HG03097 (cell line): Measurements from ENCODE around the gene PADI4.
"Not testable (repeated sequence)": the region's sequence is repeated elsewhere in the genome, so short reads cannot be mapped to it uniquely, and the experiment has no call there.

Experiments used
- ATAC-seq: cut with Tn5 transposase; IDR thresholded peaks from one replicate; pipeline ENCODE4 v1.9.1; 2021; ENCODE audit not compliant: unreplicated experiment, low FRiP score

Gene PADI4

DNA sequence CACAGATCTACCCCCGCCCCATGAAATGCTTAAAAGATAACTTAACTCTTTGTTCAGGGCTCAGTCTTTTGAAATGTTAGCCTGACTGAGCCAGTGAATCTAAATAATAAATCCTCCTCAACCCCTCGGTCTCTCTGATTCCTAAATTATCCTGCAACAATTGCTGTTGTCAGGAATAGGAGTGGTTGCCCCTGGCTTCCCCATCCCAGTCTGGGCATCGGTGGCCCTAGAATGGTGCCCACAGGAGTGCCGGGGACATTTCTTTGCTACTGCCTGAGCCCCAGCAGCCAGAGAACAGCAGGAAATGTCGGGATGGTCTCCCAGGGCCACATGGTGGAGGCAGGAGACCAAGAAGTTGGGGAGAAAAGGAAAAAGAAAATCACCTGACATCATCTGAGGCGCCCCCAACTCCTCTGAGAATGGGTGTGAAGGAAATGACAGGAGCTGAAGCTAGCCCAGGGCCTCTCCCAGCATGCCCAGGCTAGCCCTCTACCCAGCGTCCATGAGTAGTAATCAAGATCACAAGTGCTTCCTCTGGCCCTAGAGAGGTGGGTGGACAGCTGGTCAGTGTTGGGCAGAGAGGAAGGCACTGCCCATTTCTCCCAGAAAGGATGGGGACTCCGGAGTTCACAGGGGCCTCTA, 1.6 kb downstream of the PADI4 start:
- ATAC-seq, result no peak

- ATAC-seq, result no peak
Observed at GRCh38 chr1:17310068-17310640, 2.2 kb downstream of the PADI4 start.

DNA sequence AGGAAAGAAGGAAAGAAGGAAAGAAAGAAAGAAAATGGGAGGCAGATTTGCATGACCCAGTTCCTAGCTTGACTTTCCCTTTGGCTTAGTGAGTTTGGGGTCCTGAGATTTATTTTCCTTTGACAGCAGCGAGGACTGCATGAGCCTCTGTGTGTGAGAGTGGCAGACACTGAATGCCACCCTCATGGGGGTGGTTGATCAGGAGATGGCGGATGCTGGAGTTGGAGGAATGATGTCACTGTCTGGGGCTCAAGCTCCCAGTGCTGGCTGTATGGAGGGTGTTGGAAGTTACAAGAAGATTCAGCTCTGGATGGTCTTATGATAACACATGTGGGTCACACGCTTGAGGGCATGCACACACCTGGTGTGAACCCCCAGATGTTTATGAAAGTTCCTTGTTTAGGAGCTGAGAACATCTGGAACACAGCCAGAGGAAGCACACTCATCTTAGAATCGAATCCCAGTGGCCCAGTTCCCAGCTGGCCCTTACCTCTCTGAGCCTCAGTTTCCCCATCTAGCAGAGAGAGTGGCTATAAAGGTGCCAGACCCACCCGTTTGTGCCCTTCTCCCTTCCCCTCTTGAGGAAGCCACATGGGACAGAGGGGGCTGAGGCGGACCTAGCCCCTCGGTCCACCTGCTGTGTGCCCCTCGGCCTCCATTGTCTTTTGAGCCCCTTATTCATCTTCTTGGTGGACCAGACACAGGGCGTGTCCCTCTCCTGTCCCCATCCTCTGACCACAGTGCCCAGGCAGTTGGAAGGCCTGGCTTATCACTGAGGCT, 5.7 kb downstream of the PADI4 start:
- ATAC-seq, result no peak

DNA sequence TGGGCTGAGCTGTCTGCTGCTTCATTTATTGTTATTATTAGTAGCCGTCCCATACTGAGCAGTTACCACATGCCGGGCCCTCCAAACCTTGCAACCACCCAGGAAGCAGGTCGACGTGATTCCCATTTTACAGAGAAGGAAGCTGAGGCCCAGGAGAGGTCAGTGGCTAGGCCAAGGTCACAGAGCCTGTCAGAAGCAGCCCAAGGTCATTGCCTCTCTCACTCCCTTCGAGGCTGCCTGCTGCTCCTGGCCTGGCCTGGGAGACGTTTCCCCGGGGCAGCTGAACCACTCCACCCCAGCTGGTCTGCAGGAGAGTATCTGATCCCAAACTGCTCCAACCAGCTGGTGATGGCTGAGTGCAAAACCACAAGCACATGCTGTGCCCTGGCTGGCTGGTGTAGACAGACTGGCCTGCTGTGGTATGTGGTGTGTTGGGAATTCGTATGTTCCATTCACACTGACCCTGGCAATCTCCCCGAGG, 6.5 kb downstream of the PADI4 start:
- ATAC-seq, result no peak

GRCh38 chr1:17315542-17316130, 7.6 kb downstream of the PADI4 start:
- no peak for ATAC-seq

DNA sequence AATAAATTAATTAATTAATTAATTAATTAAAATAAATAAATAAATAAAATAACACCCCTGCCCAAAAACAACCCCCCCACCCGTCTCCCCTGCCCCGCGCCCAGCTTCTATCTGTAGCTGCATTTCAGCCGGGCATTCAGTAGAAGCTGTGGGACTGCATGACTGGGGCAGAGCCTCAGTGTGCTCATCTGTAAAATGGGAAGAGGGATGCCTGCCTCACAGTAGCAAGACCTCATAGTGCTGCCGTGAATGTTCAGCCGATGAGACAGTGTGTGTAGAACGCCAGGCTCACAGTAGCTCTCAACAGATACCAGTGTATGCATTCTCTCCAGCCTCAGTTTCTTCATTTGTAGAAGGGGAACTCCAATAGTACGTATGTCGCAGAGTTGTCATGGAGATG, 8.7 kb downstream of the PADI4 start:
- no peak for ATAC-seq

GRCh38 chr1:17318262-17318661, 10.3 kb downstream of the PADI4 start:
- no peak for ATAC-seq

GRCh38 chr1:17319561-17320350, 11.8 kb downstream of the PADI4 start:
- no peak for ATAC-seq

DNA sequence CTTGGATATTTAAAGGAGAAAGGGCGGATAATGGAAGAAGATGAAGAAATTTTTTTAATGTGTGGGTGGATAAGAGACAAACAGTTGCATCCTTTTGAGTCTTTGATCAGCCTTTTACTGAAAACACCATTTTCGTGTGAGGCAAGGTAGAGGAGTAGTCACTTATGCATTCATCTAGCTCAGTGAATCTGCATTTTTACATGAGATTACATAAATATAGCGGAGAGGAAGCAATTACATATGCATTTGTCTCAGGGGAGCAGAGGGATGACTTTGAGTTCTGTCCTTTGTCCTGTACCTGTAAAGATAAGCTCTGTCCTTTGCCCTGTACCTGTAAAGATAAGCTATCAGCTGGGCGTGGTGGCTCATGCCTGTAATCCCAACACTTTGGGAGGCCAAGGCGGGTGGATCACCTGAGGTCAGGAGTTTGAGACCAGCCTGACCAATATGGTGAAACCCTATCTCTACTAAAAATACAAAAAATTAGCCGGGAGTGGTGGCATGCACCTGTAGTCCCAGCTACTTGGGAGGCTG, 13.9 kb downstream of the PADI4 start:
- ATAC-seq, result not testable (repeated sequence)

DNA sequence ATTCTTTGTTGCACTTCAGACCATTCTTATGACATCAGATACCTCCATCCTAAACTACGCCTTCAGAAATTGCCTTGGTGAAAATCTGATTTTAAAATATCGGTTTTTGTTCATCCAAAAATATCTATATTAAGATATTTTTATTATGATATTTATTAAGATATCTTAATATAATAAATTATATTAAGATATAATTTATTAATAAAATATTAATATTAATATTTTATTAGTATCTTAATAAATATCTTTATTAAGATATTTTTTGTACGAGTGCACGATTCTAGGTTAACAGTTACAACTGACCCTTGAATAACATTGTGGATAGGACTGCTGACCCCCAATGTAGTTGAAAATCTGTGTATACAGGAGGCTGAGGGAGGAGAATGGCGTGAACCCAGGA, 20.9 kb downstream of the PADI4 start:
- no peak for ATAC-seq

DNA sequence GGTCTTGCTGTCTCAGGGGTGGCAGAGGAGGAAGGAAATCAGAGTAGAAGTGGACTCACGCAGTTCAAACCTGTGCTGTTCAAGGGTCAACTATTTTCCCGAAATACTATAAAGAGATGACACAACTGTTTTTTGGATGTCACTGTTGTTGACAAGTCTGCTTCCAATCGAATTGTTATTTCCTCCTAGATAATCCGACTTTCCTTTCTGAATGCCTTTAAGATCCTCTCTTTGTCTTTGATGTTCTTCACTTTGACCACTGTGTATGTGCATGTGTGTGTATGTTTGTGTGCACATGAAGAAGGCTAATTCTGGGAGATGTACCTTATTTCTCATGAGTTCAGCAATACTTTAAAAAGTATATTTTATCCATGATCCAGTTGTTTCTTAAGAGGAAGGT, 21.6 kb downstream of the PADI4 start:
- ATAC-seq, result no peak

DNA sequence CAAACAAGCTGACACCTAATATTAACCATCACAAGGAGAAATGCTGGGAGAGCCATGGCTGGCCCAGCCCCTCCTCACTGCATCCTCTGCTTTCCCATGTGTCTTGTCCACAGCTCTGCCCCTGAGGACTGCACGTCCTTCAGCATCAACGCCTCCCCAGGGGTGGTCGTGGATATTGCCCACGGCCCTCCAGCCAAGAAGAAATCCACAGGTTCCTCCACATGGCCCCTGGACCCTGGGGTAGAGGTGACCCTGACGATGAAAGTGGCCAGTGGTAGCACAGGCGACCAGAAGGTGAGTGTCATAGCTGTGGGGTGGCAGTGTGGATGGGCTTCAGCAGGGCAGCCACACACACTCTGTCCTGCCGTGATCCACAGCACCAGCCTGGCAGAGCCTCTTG, 22.9 kb downstream of the PADI4 start:
- ATAC-seq, result no peak

DNA sequence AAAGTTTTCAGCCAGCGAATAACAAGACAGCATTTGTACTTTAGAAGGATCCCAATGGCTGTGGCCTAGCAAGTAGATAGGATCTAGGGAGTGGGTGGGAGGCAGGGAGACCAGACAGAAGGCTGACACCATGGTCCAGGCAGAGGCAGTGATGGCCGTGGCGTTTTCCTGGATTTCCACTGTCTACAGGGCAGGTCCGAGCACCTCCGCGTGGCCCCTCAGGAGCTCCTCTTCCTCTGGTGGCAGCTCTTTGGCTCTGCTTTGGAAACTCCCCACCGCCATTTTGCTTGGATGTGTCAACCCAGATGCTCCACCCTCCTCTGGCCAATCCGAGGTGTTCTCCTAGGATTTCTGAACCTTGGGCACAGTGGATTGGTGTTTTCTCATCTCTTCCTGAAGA, 25.1 kb downstream of the PADI4 start:
- no peak for ATAC-seq

DNA sequence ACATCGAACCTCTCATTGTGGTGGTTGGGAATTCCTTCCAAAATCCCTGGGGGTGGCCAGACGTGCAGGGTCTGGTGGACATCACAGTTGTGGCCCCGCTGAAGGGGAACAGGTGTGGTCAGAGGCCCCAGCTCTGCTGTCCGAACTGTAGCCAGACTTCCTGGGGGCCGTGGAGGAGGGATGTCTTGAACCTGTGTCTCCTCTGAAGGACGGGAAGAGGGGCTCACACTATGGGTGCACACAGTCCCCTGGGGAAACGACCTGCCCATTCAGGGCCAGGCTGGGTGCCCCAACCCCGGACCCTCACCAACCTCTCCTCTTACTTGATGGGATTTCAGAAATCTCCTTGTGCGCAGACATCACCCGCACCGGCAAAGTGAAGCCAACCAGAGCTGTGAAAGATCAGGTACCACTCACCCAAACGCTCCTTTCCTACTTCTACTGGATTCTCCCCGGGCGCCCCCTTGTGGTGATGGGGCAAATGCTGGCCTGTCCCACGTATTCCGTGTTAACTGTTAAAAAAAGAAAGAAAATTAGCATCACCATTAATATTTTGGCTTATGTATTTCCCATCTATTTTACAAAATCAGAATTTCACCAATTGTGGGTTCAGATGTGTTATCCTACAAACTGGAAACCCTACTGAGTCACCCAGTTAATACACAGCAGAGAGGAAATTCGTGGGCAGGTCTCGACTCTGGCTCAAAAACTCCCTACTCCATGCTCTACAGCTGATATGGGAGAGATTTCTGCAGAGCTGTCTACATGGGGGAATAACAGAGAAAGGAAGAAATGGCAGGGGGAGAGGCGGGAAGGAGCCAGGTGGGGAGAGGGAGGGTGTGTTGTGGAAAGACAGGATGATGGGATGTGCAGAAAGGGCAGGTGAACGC, 28.1 kb downstream of the PADI4 start:
- no peak for ATAC-seq

DNA sequence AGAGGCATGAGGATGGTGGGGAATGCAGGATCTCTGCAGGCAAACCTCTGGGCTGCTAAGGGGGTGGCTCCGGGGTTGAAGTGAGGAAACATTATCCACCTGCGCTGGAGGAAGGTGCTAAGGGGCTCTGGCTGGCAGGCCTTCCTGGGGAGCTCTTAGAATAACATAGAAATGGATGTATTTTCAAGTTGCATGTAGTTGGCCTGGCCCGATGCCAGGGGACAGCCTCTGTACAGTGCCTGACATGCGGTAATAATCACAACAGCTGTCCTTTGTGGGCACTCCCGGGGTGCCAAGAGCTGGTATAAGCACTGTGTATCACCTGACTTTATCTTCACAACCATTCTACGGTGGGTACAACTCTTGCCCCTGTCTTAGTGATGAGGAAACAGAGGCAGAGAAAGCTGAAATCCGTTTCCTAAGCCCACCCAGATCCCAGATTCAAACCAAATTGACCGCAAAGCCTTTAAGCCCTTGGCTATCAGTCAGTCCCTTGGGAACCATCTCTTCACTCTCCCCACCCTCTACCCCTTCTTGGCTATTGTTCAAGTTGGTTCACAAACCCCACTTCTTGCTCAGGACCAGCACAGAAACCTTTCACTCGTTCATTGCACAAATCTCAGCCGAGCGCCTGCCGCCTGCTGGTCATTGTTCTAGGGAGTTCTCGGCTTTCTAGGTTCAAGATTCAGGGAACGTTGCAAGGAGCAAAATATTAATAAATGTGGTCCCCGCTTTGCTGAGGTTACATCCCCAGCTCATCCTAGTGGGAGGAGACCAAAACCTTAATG, 30.9 kb downstream of the PADI4 start:
- ATAC-seq, result no peak

DNA sequence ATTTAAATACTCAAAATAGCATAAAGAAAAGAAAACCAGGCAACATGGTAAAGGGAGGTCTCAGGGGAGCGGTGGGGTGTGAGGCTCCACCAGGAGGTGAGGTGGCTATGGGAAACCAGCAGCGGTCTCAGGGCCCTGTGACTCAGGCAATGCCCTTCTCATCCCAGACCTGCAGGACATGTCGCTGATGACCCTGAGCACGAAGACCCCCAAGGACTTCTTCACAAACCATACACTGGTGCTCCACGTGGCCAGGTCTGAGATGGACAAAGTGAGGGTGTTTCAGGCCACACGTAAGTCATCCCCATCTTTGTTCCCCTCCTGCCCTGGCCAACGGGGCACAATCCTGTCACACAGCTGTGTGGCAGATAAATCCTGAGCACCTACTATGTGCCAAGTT, 31.5 kb downstream of the PADI4 start:
- no peak for ATAC-seq

- no peak for ATAC-seq
Observed at GRCh38 chr1:17340358-17340757, 32.4 kb downstream of the PADI4 start.

DNA sequence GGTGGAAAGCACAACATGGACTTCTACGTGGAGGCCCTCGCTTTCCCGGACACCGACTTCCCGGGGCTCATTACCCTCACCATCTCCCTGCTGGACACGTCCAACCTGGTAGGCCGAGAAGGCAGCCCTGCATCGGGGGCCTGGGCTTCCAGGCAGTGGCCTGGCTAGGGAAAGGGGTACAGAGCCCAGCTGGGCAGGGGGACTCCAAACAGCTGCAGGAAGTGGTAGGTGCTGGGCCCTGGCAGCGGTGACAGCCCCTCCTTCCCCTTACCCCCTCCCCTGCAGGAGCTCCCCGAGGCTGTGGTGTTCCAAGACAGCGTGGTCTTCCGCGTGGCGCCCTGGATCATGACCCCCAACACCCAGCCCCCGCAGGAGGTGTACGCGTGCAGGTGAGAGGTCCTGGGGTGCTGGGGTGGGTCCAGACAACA, 34.0 kb downstream of the PADI4 start:
- ATAC-seq, result no peak

DNA sequence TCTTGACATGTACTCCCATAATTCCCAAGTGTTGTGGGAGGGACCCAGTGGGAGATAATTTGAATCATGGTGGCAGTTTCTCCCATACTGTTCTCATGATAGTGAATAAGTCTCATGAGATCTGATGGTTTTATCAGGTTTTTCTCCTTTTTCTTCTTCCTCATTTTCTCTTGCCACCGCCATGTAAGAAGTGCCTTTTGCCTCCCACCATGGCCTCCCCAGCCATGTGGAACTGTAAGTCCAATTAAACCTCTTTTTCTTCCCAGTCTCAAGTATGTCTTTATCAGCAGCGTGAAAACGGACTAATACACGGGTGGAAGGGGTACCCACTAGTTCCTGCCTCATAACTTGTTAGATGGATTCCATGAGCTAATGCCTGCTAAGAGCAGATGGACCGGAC, 37.5 kb downstream of the PADI4 start:
- not testable (repeated sequence) for ATAC-seq
